ENCODE measurements around the gene GPC6. TPM values are rescaled to one million over a fixed set of nuclear protein-coding genes. Genes with fewer than 3 reads are reported as not detected.
"Not testable (repeated sequence)": the region's sequence is repeated elsewhere in the genome, so short reads cannot be mapped to it uniquely, and the experiment has no call there.

GPC6 gene
- total RNA-seq, 1 donor from 2014 or later: 50.3 TPM

- H3K9me3 Mint-ChIP-seq (ENCODE audit: low read depth): no peaks in the 10 kb centered on the region
- H3K4me1 Mint-ChIP-seq (ENCODE audit: low read depth): no peaks in the 10 kb centered on the region
- TF ChIP-seq, protein P1, sequence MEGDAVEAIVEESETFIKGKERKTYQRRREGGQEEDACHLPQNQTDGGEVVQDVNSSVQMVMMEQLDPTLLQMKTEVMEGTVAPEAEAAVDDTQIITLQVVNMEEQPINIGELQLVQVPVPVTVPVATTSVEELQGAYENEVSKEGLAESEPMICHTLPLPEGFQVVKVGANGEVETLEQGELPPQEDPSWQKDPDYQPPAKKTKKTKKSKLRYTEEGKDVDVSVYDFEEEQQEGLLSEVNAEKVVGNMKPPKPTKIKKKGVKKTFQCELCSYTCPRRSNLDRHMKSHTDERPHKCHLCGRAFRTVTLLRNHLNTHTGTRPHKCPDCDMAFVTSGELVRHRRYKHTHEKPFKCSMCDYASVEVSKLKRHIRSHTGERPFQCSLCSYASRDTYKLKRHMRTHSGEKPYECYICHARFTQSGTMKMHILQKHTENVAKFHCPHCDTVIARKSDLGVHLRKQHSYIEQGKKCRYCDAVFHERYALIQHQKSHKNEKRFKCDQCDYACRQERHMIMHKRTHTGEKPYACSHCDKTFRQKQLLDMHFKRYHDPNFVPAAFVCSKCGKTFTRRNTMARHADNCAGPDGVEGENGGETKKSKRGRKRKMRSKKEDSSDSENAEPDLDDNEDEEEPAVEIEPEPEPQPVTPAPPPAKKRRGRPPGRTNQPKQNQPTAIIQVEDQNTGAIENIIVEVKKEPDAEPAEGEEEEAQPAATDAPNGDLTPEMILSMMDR (IDR thresholded peaks at IDR 0.05; ENCODE audit: unreplicated experiment): no peak
- no peak overlapping the region for H3K4me3 Mint-ChIP-seq (ENCODE audit: low read depth)
- no peak for DNase-seq (ENCODE audit: low spot score, unreplicated experiment)
- H3K27me3 Mint-ChIP-seq: no peaks in the 10 kb centered on the region
- H3K27ac Mint-ChIP-seq: no peak overlapping the region
- no peaks in the 10 kb centered on the region for H3K36me3 Mint-ChIP-seq (ENCODE audit: insufficient read depth)
Measured at GRCh38 chr13:93446238-93446637, 219.6 kb downstream of the GPC6 start.

- Mint-ChIP-seq H3K4me1 (ENCODE audit: low read depth) (no peaks in the 10 kb centered on the region), H3K27ac (peak overlapping the region; percentile 54), H3K36me3 (ENCODE audit: insufficient read depth) (peaks cover 3% of the 10 kb centered on the region), H3K9me3 (ENCODE audit: low read depth) (peaks cover 9% of the 10 kb centered on the region), H3K27me3 (no peaks in the 10 kb centered on the region), H3K4me3 (ENCODE audit: low read depth) (no peak overlapping the region)
- TF ChIP-seq, protein P1 (IDR thresholded peaks at IDR 0.05; ENCODE audit: unreplicated experiment): no peak
- DNase-seq (ENCODE audit: low spot score, unreplicated experiment): no peak
Measured at GRCh38 chr13:93450191-93450621, 223.6 kb downstream of the GPC6 start.

- H3K4me1 Mint-ChIP-seq (ENCODE audit: low read depth): no peaks in the 10 kb centered on the region
- DNase-seq (ENCODE audit: low spot score, unreplicated experiment): no peak
- peaks cover 3% of the 10 kb centered on the region for H3K36me3 Mint-ChIP-seq (ENCODE audit: insufficient read depth)
- no peaks in the 10 kb centered on the region for H3K27me3 Mint-ChIP-seq
- no peak overlapping the region for H3K27ac Mint-ChIP-seq
- TF ChIP-seq, protein P1 (IDR thresholded peaks at IDR 0.05; ENCODE audit: unreplicated experiment): no peak
- peaks cover 9% of the 10 kb centered on the region for H3K9me3 Mint-ChIP-seq (ENCODE audit: low read depth)
- no peak overlapping the region for H3K4me3 Mint-ChIP-seq (ENCODE audit: low read depth)
Measured at GRCh38 chr13:93450761-93451160, 224.2 kb downstream of the GPC6 start.

DNA sequence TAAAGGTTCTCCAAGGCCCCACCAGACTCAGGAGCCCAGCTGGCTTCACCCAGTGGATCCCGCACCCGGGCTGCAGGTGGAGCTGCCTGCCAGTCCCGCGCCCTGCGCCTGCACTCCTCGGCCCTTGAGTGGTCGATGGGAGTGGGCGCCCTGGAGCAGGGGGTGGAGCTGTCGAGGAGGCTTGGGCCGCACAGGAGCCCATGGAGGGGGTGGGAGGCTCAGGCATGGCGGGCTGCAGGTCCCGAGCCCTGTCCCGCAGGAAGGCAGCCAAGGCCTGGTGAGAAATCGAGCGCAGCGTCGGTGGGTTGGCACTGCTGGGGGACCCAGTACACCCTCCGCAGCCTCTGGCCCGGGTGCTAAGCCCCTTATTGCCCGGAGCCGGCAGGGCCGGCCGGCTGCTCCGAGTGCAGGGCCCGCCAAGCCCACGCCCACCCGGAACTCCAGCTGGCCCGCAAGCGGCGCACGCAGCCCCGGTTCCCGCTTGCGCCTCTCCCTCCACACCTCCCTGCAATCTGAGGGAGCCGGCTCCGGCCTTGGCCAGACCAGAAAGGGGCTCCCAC is 228.1 kb downstream of the GPC6 start:
- not testable (repeated sequence) for DNase-seq (ENCODE audit: low spot score, unreplicated experiment); H3K27me3 Mint-ChIP-seq; H3K9me3 Mint-ChIP-seq (ENCODE audit: low read depth); H3K27ac Mint-ChIP-seq; H3K4me3 Mint-ChIP-seq (ENCODE audit: low read depth); H3K4me1 Mint-ChIP-seq (ENCODE audit: low read depth); H3K36me3 Mint-ChIP-seq (ENCODE audit: insufficient read depth)

GRCh38 chr13:93455861-93456260 is 229.3 kb downstream of the GPC6 start:
- H3K4me1 Mint-ChIP-seq (ENCODE audit: low read depth): no peaks in the 10 kb centered on the region

GRCh38 chr13:93460005-93460404 is 233.4 kb downstream of the GPC6 start:
- Mint-ChIP-seq H3K36me3 (ENCODE audit: insufficient read depth) (peaks cover 2% of the 10 kb centered on the region), H3K27ac (no peak overlapping the region), H3K9me3 (ENCODE audit: low read depth) (peaks cover 5% of the 10 kb centered on the region), H3K27me3 (no peaks in the 10 kb centered on the region), H3K4me3 (ENCODE audit: low read depth) (no peak overlapping the region), H3K4me1 (ENCODE audit: low read depth) (no peaks in the 10 kb centered on the region)
- no peak for DNase-seq (ENCODE audit: low spot score, unreplicated experiment)
- TF ChIP-seq, protein P1 (IDR thresholded peaks at IDR 0.05; ENCODE audit: unreplicated experiment): no peak

More at GRCh38 chr13:93455861-93456260, 229.3 kb downstream of the GPC6 start:
- no peak overlapping the region for H3K4me3 Mint-ChIP-seq (ENCODE audit: low read depth)
- H3K27me3 Mint-ChIP-seq: no peaks in the 10 kb centered on the region
- TF ChIP-seq, protein P1 (IDR thresholded peaks at IDR 0.05; ENCODE audit: unreplicated experiment): no peak
- peaks cover 9% of the 10 kb centered on the region for H3K9me3 Mint-ChIP-seq (ENCODE audit: low read depth)
- no peak overlapping the region for H3K27ac Mint-ChIP-seq
- DNase-seq (ENCODE audit: low spot score, unreplicated experiment): no peak
- peaks cover 3% of the 10 kb centered on the region for H3K36me3 Mint-ChIP-seq (ENCODE audit: insufficient read depth)

Measured in progenitor cell of endocrine pancreas (in vitro differentiated cells).